ENCODE results near the gene ANKDD1B.

ANKDD1B gene

GRCh38 chr5:75662061-75662460, 50.8 kb downstream of the ANKDD1B start:
- Mint-ChIP-seq H3K4me3 (no peak overlapping the region), H3K27ac (no peak overlapping the region), H3K36me3 (ENCODE audit: low read depth) (no peaks in the 10 kb centered on the region), H3K27me3 (ENCODE audit: low read depth) (peaks cover 9% of the 10 kb centered on the region), H3K4me1 (ENCODE audit: low read depth) (peaks cover 5% of the 10 kb centered on the region), H3K9me3 (no peaks in the 10 kb centered on the region)

- H3K4me3 Mint-ChIP-seq, result no peak overlapping the region
- H3K4me1 Mint-ChIP-seq (ENCODE audit: low read depth), result peaks cover 9% of the 10 kb centered on the region
- H3K27ac Mint-ChIP-seq, result no peak overlapping the region
- no peaks in the 10 kb centered on the region for H3K9me3 Mint-ChIP-seq
- H3K36me3 Mint-ChIP-seq (ENCODE audit: low read depth), result no peaks in the 10 kb centered on the region
- peaks cover 3% of the 10 kb centered on the region for H3K27me3 Mint-ChIP-seq (ENCODE audit: low read depth)
Measured at GRCh38 chr5:75663579-75664284, 52.5 kb downstream of the ANKDD1B start.

- H3K27me3 Mint-ChIP-seq (ENCODE audit: low read depth), result no peaks in the 10 kb centered on the region
- H3K27ac Mint-ChIP-seq, result no peak overlapping the region
- no peaks in the 10 kb centered on the region for H3K9me3 Mint-ChIP-seq
- H3K36me3 Mint-ChIP-seq (ENCODE audit: low read depth), result no peaks in the 10 kb centered on the region
- H3K4me3 Mint-ChIP-seq, result no peak overlapping the region
- peaks cover 19% of the 10 kb centered on the region for H3K4me1 Mint-ChIP-seq (ENCODE audit: low read depth)
Measured at GRCh38 chr5:75664979-75665378, 53.7 kb downstream of the ANKDD1B start.

GRCh38 chr5:75666801-75667200, 55.5 kb downstream of the ANKDD1B start:
- H3K9me3 Mint-ChIP-seq, result no peaks in the 10 kb centered on the region
- no peak overlapping the region for H3K4me3 Mint-ChIP-seq
- H3K27ac Mint-ChIP-seq, result no peak overlapping the region
- H3K36me3 Mint-ChIP-seq (ENCODE audit: low read depth), result peaks cover 3% of the 10 kb centered on the region
- no peaks in the 10 kb centered on the region for H3K27me3 Mint-ChIP-seq (ENCODE audit: low read depth)
- H3K4me1 Mint-ChIP-seq (ENCODE audit: low read depth), result peaks cover 20% of the 10 kb centered on the region

GRCh38 chr5:75667586-75667985, 56.3 kb downstream of the ANKDD1B start:
- H3K27ac Mint-ChIP-seq, result no peak overlapping the region
- H3K4me1 Mint-ChIP-seq (ENCODE audit: low read depth), result peaks cover 23% of the 10 kb centered on the region
- H3K4me3 Mint-ChIP-seq, result no peak overlapping the region
- no peaks in the 10 kb centered on the region for H3K9me3 Mint-ChIP-seq
- H3K36me3 Mint-ChIP-seq (ENCODE audit: low read depth), result peaks cover 8% of the 10 kb centered on the region
- H3K27me3 Mint-ChIP-seq (ENCODE audit: low read depth), result no peaks in the 10 kb centered on the region

GRCh38 chr5:75668445-75668844, 57.2 kb downstream of the ANKDD1B start:
- Mint-ChIP-seq H3K4me1 (ENCODE audit: low read depth) (peaks cover 23% of the 10 kb centered on the region), H3K9me3 (no peaks in the 10 kb centered on the region), H3K27me3 (ENCODE audit: low read depth) (no peaks in the 10 kb centered on the region), H3K36me3 (ENCODE audit: low read depth) (peaks cover 14% of the 10 kb centered on the region), H3K4me3 (peak overlapping the region; percentile 71), H3K27ac (peak overlapping the region; percentile 74)

- Mint-ChIP-seq H3K36me3 (ENCODE audit: low read depth) (peaks cover 14% of the 10 kb centered on the region), H3K4me1 (ENCODE audit: low read depth) (peaks cover 23% of the 10 kb centered on the region), H3K27me3 (ENCODE audit: low read depth) (no peaks in the 10 kb centered on the region), H3K9me3 (no peaks in the 10 kb centered on the region), H3K4me3 (peak overlapping the region; percentile 71), H3K27ac (peak overlapping the region; percentile 74)
Measured at GRCh38 chr5:75668977-75669689, 57.9 kb downstream of the ANKDD1B start.

GRCh38 chr5:75670577-75670976, 59.3 kb downstream of the ANKDD1B start:
- peaks cover 17% of the 10 kb centered on the region for H3K36me3 Mint-ChIP-seq (ENCODE audit: low read depth)
- H3K27ac Mint-ChIP-seq, result no peak overlapping the region
- no peak overlapping the region for H3K4me3 Mint-ChIP-seq
- no peaks in the 10 kb centered on the region for H3K9me3 Mint-ChIP-seq
- peaks cover 23% of the 10 kb centered on the region for H3K4me1 Mint-ChIP-seq (ENCODE audit: low read depth)
- H3K27me3 Mint-ChIP-seq (ENCODE audit: low read depth), result no peaks in the 10 kb centered on the region

GRCh38 chr5:75671506-75671905, 60.3 kb downstream of the ANKDD1B start:
- peaks cover 22% of the 10 kb centered on the region for H3K36me3 Mint-ChIP-seq (ENCODE audit: low read depth)
- no peaks in the 10 kb centered on the region for H3K27me3 Mint-ChIP-seq (ENCODE audit: low read depth)
- peaks cover 25% of the 10 kb centered on the region for H3K4me1 Mint-ChIP-seq (ENCODE audit: low read depth)
- H3K27ac Mint-ChIP-seq, result no peak overlapping the region
- no peaks in the 10 kb centered on the region for H3K9me3 Mint-ChIP-seq
- no peak overlapping the region for H3K4me3 Mint-ChIP-seq

- H3K36me3 Mint-ChIP-seq (ENCODE audit: low read depth), result peaks cover 25% of the 10 kb centered on the region
- H3K27me3 Mint-ChIP-seq (ENCODE audit: low read depth), result no peaks in the 10 kb centered on the region
- no peaks in the 10 kb centered on the region for H3K9me3 Mint-ChIP-seq
- no peak overlapping the region for H3K27ac Mint-ChIP-seq
- H3K4me3 Mint-ChIP-seq, result no peak overlapping the region
- H3K4me1 Mint-ChIP-seq (ENCODE audit: low read depth), result peaks cover 26% of the 10 kb centered on the region
Measured at GRCh38 chr5:75672616-75673015, 61.4 kb downstream of the ANKDD1B start.

GRCh38 chr5:75675783-75676182, 64.5 kb downstream of the ANKDD1B start:
- Mint-ChIP-seq H3K9me3 (no peaks in the 10 kb centered on the region), H3K4me3 (no peak overlapping the region), H3K27me3 (ENCODE audit: low read depth) (no peaks in the 10 kb centered on the region), H3K27ac (no peak overlapping the region), H3K4me1 (ENCODE audit: low read depth) (peaks cover 16% of the 10 kb centered on the region), H3K36me3 (ENCODE audit: low read depth) (peaks cover 32% of the 10 kb centered on the region)

- Mint-ChIP-seq H3K9me3 (no peaks in the 10 kb centered on the region), H3K4me3 (peak overlapping the region; percentile 15), H3K36me3 (ENCODE audit: low read depth) (peaks cover 23% of the 10 kb centered on the region), H3K27me3 (ENCODE audit: low read depth) (no peaks in the 10 kb centered on the region), H3K27ac (peak overlapping the region; percentile 65), H3K4me1 (ENCODE audit: low read depth) (peaks cover 15% of the 10 kb centered on the region)
Measured at GRCh38 chr5:75677607-75678006, 66.4 kb downstream of the ANKDD1B start.

GRCh38 chr5:75678155-75678554, 66.9 kb downstream of the ANKDD1B start:
- H3K27me3 Mint-ChIP-seq (ENCODE audit: low read depth), result no peaks in the 10 kb centered on the region
- no peak overlapping the region for H3K27ac Mint-ChIP-seq
- peaks cover 15% of the 10 kb centered on the region for H3K4me1 Mint-ChIP-seq (ENCODE audit: low read depth)
- peaks cover 19% of the 10 kb centered on the region for H3K36me3 Mint-ChIP-seq (ENCODE audit: low read depth)
- H3K9me3 Mint-ChIP-seq, result no peaks in the 10 kb centered on the region
- H3K4me3 Mint-ChIP-seq, result no peak overlapping the region

GRCh38 chr5:75681125-75681830, 70.0 kb downstream of the ANKDD1B start:
- Mint-ChIP-seq H3K9me3 (no peaks in the 10 kb centered on the region), H3K4me1 (ENCODE audit: low read depth) (peaks cover 15% of the 10 kb centered on the region), H3K27me3 (ENCODE audit: low read depth) (no peaks in the 10 kb centered on the region), H3K27ac (no peak overlapping the region), H3K4me3 (no peak overlapping the region), H3K36me3 (ENCODE audit: low read depth) (peaks cover 22% of the 10 kb centered on the region)

GRCh38 chr5:75685141-75685540, 73.9 kb downstream of the ANKDD1B start:
- H3K27ac Mint-ChIP-seq, result no peak overlapping the region
- peaks cover 4% of the 10 kb centered on the region for H3K4me1 Mint-ChIP-seq (ENCODE audit: low read depth)
- peaks cover 17% of the 10 kb centered on the region for H3K36me3 Mint-ChIP-seq (ENCODE audit: low read depth)
- no peaks in the 10 kb centered on the region for H3K27me3 Mint-ChIP-seq (ENCODE audit: low read depth)
- no peak overlapping the region for H3K4me3 Mint-ChIP-seq
- no peaks in the 10 kb centered on the region for H3K9me3 Mint-ChIP-seq

Measured in T-helper 1 cell treated with Interleukin-12 subunit alpha and Interleukin-12 subunit beta and Interleukin-4 antibody, amounts not matched to agents 30 μg/mL and 1 μg/mL, for 36 hours (primary cell).